IMR-90 (cell line): ENCODE measurements around the gene HBM. TPM values are rescaled to one million over a fixed set of nuclear protein-coding genes. Genes with fewer than 3 reads are reported as not detected.

Experiments
- ATAC-seq: fragments of 200-7000 bp; cut with Tn5 transposase; 2 replicates; pipeline ENCODE4 v1.9.1; 2020; ENCODE audit warnings: low read depth, mild to moderate bottlenecking, moderate library complexity
- BruUV-seq: library from RNA; stranded (reverse); fragments of 400-500 nt; replicated peaks from 2 replicates; lab custom pipeline; 2021; lab: Mats Ljungman, UMichigan
- CTCF ChIA-PET: fragments of 300-600 bp; formaldehyde crosslinking; extraction: SDS; loops from one replicate; lab custom pipeline; 2021; ENCODE audit warnings: antibody characterized with exemption; lab: Yijun Ruan, JAX
- POLR2A ChIA-PET: fragments of 300-600 bp; sonication (Branson Sonifier 250); formaldehyde crosslinking; loops from one replicate; lab custom pipeline; 2022; ENCODE audit warnings: antibody characterized with exemption; ENCODE audit not compliant: unreplicated experiment; lab: Charles Lee
- DNase-seq: peaks from one replicate; pipeline ENCODE4 v3.0.0; 2013
- H2AFZ ChIP-seq: replicated peaks from 2 replicates; pipeline ENCODE3; 2013; ENCODE audit warnings: low read length, mild to moderate bottlenecking; ENCODE audit not compliant: poor library complexity
- H2AK5ac ChIP-seq: 2 replicates; pipeline ENCODE4 v1.6.1; 2013; ENCODE audit warnings: low read depth, low read length, inconsistent platforms
- H2AK9ac ChIP-seq: replicated peaks from 2 replicates; pipeline ENCODE3; 2013; ENCODE audit warnings: mild to moderate bottlenecking, low read depth, low read length, moderate library complexity; ENCODE audit not compliant: poor library complexity
- H2BK120ac ChIP-seq: 2 replicates; pipeline ENCODE4 v1.6.1; 2013; ENCODE audit warnings: low read depth, low read length, inconsistent platforms
- H2BK15ac ChIP-seq: 3 replicates; pipeline ENCODE4 v1.6.1; 2013; ENCODE audit warnings: low read depth, low read length, inconsistent platforms
- H2BK20ac ChIP-seq: 2 replicates; pipeline ENCODE4 v1.6.1; 2013; ENCODE audit warnings: low read depth, mild to moderate bottlenecking, inconsistent platforms, low read length, moderate library complexity
- H2BK5ac ChIP-seq: 2 replicates; pipeline ENCODE4 v1.6.1; 2013; ENCODE audit warnings: mild to moderate bottlenecking, low read depth, low read length, inconsistent platforms; ENCODE audit not compliant: poor library complexity, severe bottlenecking
- H3K14ac ChIP-seq: replicated peaks from 2 replicates; pipeline ENCODE4 v1.6.1; 2013; ENCODE audit warnings: low read depth, low read length, inconsistent platforms
- H3K18ac ChIP-seq: 2 replicates; pipeline ENCODE4 v1.6.1; 2013; ENCODE audit warnings: low read depth, low read length, control low read depth
- H3K23ac ChIP-seq: 2 replicates; pipeline ENCODE4 v1.6.1; 2013; ENCODE audit warnings: low read depth, low read length, inconsistent platforms
- H3K27ac ChIP-seq: 2 replicates; pipeline ENCODE4 v1.5.1; 2013; ENCODE audit warnings: mild to moderate bottlenecking, control low read depth, low read length; ENCODE audit not compliant: insufficient read depth
- H3K27me3 ChIP-seq: 2 replicates; pipeline ENCODE4 v1.6.1; 2013; ENCODE audit warnings: low read length; ENCODE audit not compliant: control insufficient read depth, insufficient read depth
- H3K36me3 ChIP-seq: 2 replicates; pipeline ENCODE4 v1.6.1; 2013; ENCODE audit warnings: low read length, mixed read lengths; ENCODE audit not compliant: control insufficient read depth, insufficient read depth
- H3K4ac ChIP-seq: 2 replicates; pipeline ENCODE4 v1.6.1; 2013; ENCODE audit warnings: low read depth, low read length, inconsistent platforms
- H3K4me1 ChIP-seq: 2 replicates; pipeline ENCODE4 v1.6.1; 2013; ENCODE audit warnings: low read length, mixed read lengths; ENCODE audit not compliant: control insufficient read depth, insufficient read depth
- H3K4me2 ChIP-seq: 2 replicates; pipeline ENCODE4 v1.6.1; 2013; ENCODE audit warnings: low read depth, mild to moderate bottlenecking, control low read depth, low read length, moderate library complexity
- H3K4me3 ChIP-seq: 2 replicates; pipeline ENCODE4 v1.5.1; 2013; ENCODE audit warnings: low read depth, mild to moderate bottlenecking, control low read depth, low read length, moderate library complexity; ENCODE audit not compliant: insufficient read depth
- H3K56ac ChIP-seq: 2 replicates; pipeline ENCODE4 v1.6.1; 2013; ENCODE audit warnings: low read length, inconsistent platforms; ENCODE audit not compliant: insufficient read depth; ENCODE audit errors: extremely low read depth
- H3K79me1 ChIP-seq, 2 experiments: 2 replicates each; pipeline ENCODE4 v1.6.1; 2013; ENCODE audit warnings: low read length in 2 of 2, inconsistent platforms in 1 of 2, low read depth in 1 of 2
- H3K9ac ChIP-seq: 2 replicates; pipeline ENCODE4 v1.6.1; 2013; ENCODE audit warnings: low read depth, low read length, control low read depth
- H3K9me1 ChIP-seq: 2 replicates; pipeline ENCODE4 v1.6.1; 2013; ENCODE audit warnings: low read length, inconsistent platforms; ENCODE audit not compliant: insufficient read depth
- H3K9me3 ChIP-seq: 2 replicates; pipeline ENCODE4 v1.6.1; 2013; ENCODE audit warnings: low read length; ENCODE audit not compliant: control insufficient read depth, insufficient read depth
- H4K20me1 ChIP-seq: 2 replicates; pipeline ENCODE4 v1.6.1; 2013; ENCODE audit warnings: low read length, inconsistent platforms; ENCODE audit not compliant: insufficient read depth
- H4K5ac ChIP-seq: 2 replicates; pipeline ENCODE4 v1.6.1; 2013; ENCODE audit warnings: mild to moderate bottlenecking, low read depth, low read length, control low read depth
- H4K8ac ChIP-seq, 2 experiments: 2 replicates each; pipeline ENCODE4 v1.6.1; 2013; ENCODE audit warnings: low read depth in 2 of 2, low read length in 2 of 2, control low read depth in 1 of 2, inconsistent platforms in 1 of 2
- H4K91ac ChIP-seq: 2 replicates; pipeline ENCODE4 v1.6.1; 2013; ENCODE audit warnings: low read depth, low read length, inconsistent platforms; ENCODE audit not compliant: insufficient read depth
- CEBPB ChIP-seq: IDR thresholded peaks from 2 replicates; pipeline ENCODE4 v1.6.1; 2012; ENCODE audit warnings: low read depth, low read length, improper control_type of control experiment
- CHD1 ChIP-seq: IDR thresholded peaks from 2 replicates; pipeline ENCODE4 v1.6.1; 2012; ENCODE audit warnings: low read depth, low read length, improper control_type of control experiment
- MAFK ChIP-seq: IDR thresholded peaks from 2 replicates; pipeline ENCODE4 v1.6.1; 2012; ENCODE audit warnings: low read depth, low read length, improper control_type of control experiment
- NFE2L2 ChIP-seq: fragments of 150-350 bp; IDR thresholded peaks from 2 replicates; pipeline ENCODE4 v1.6.1; 2016; ENCODE audit warnings: low read depth, mild to moderate bottlenecking, low read length
- POLR2A ChIP-seq: IDR thresholded peaks from 2 replicates; pipeline ENCODE4 v1.6.1; 2012; ENCODE audit warnings: mild to moderate bottlenecking, low read depth, low read length
- RAD21 ChIP-seq: IDR thresholded peaks from 2 replicates; pipeline ENCODE4 v1.6.1; 2012; ENCODE audit warnings: low read length, improper control_type of control experiment
- RCOR1 ChIP-seq: IDR thresholded peaks from 2 replicates; pipeline ENCODE4 v1.6.1; 2012; ENCODE audit warnings: mild to moderate bottlenecking, low read length, improper control_type of control experiment; ENCODE audit not compliant: insufficient replicate concordance
- SMC3 ChIP-seq: fragments of 150-350 bp; IDR thresholded peaks from 2 replicates; pipeline ENCODE4 v1.6.1; 2016; ENCODE audit warnings: low read depth, mild to moderate bottlenecking, antibody characterized with exemption, low read length, moderate library complexity
- WGBS, 2 experiments: methylation state at CpG; one replicate each; pipeline versions ENCODE4 v1.1.5 to v1.1.7; 2013; ENCODE audit warnings: missing lambda C conversion rate in 2 of 2; ENCODE audit not compliant: insufficient read length in 1 of 2; ENCODE audit errors: extremely low coverage in 2 of 2; 5-methylcytosine and 5-hydroxymethylcytosine counted together
- dilution Hi-C: fragments of 300-500 bp; cut with HindIII; formaldehyde crosslinking; loops from one replicate; pipeline ENCODE4 v1.14.3; 2018; ENCODE audit warnings: low sequenced_read_pairs; ENCODE audit not compliant: unreplicated experiment
- in situ Hi-C: fragments of 300-500 bp; cut with MboI; formaldehyde crosslinking; loops from 3 replicates; pipeline ENCODE4 v1.14.3; 2019; ENCODE audit warnings: low sequenced_read_pairs, inconsistent platforms, mixed read lengths
- intact Hi-C: fragments of 100-400 bp; cut with micrococcal nuclease; formaldehyde crosslinking; loops from 2 replicates; pipeline ENCODE4 v1.10.0; 2022
- polyA plus RNA-seq, 3 experiments: library from polyadenylated mRNA; depleted of rRNA; stranded (reverse); fragments of >200 nt; gene quantifications; 2 replicates each; pipeline ENCODE4 v1.2.3, GENCODE V29; 2012; ENCODE audit warnings: low replicate concordance in 1 of 3
- total RNA-seq: library from RNA; depleted of rRNA; stranded (reverse); fragments of >200 nt; gene quantifications from 2 replicates; pipeline ENCODE4 v1.2.3, GENCODE V29; 2012
- TF ChIP-seq, protein P1 (sequence below): fragments of 150-350 bp; IDR thresholded peaks from 2 replicates; pipeline ENCODE4 v1.6.1; 2017; ENCODE audit warnings: mild to moderate bottlenecking, antibody characterized with exemption, low read length, low read depth
- TF ChIP-seq, protein P2 (sequence below): fragments of 150-350 bp; IDR thresholded peaks from 2 replicates; pipeline ENCODE4 v1.6.1; 2016; ENCODE audit warnings: low read depth, mild to moderate bottlenecking, low read length, moderate library complexity, borderline replicate concordance

The HBM gene
- total and polyA plus RNA-seq, 2 of the 4 experiments (the other 2 are of a cell fraction), result not detected

DNA sequence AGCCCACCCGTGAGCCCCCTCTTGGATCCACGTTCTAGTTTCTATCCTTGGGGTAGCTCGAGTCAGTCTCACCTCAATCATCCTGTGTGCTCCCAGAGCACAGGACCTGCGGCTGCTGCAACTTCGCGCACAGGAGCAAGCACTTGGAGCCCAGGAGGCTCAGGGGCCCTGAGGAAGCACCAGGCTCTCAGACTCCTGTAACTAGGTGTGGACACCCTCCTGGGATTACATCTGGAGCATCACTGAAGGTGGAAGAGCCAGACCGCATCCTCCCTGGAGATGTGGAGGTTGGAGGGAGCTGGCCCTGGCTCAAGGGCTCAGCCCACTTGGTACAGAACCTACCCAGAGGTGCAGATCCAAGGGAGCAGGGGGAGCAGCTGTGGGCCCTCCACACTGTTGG is 17.2 kb downstream of the HBM start:
- Histone ChIP-seq H3K27ac (no peak overlapping the region), H3K56ac (no peak overlapping the region), H3K9me1 (no peaks in the 10 kb centered on the region), H4K8ac (no peak overlapping the region), H3K9me3 (no peaks in the 10 kb centered on the region), H3K4me2 (no peak overlapping the region), H3K36me3 (peaks cover 16% of the 10 kb centered on the region), H2BK120ac (no peak overlapping the region), H3K9ac (no peak overlapping the region), H2BK20ac (no peak overlapping the region), H2AK5ac (no peak overlapping the region), H2BK5ac (no peak overlapping the region), H2AK9ac (no peak overlapping the region), H3K4ac (no peak overlapping the region), H3K79me1 (0 out of 4 replicates have a peak, but pooled peaks cover 0 to 8% of the 10 kb centered on the region in 2 experiments), H3K27me3 (peaks cover 16% of the 10 kb centered on the region), H4K20me1 (peaks cover 18% of the 10 kb centered on the region), H3K23ac (no peak overlapping the region), H2AFZ (no peak overlapping the region), H3K18ac (no peak overlapping the region), H4K91ac (no peak overlapping the region), H4K5ac (no peak overlapping the region), H3K14ac (no peak overlapping the region), H2BK15ac (no peak overlapping the region), H3K4me1 (peaks cover 5% of the 10 kb centered on the region; the same call in 1 of the 2 replicates), H3K4me3 (no peak overlapping the region)
- BruUV-seq, result no TSS peak
- TF ChIP-seq, protein P1, sequence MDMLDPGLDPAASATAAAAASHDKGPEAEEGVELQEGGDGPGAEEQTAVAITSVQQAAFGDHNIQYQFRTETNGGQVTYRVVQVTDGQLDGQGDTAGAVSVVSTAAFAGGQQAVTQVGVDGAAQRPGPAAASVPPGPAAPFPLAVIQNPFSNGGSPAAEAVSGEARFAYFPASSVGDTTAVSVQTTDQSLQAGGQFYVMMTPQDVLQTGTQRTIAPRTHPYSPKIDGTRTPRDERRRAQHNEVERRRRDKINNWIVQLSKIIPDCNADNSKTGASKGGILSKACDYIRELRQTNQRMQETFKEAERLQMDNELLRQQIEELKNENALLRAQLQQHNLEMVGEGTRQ, result no peak
- no peak for TF ChIP-seq NFE2L2
- TF ChIP-seq, protein P2, sequence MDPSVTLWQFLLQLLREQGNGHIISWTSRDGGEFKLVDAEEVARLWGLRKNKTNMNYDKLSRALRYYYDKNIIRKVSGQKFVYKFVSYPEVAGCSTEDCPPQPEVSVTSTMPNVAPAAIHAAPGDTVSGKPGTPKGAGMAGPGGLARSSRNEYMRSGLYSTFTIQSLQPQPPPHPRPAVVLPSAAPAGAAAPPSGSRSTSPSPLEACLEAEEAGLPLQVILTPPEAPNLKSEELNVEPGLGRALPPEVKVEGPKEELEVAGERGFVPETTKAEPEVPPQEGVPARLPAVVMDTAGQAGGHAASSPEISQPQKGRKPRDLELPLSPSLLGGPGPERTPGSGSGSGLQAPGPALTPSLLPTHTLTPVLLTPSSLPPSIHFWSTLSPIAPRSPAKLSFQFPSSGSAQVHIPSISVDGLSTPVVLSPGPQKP, result no peak
- TF ChIP-seq SMC3, result no peak
- no peak for TF ChIP-seq RCOR1
- no peak for TF ChIP-seq POLR2A
- TF ChIP-seq MAFK, result no peak
- TF ChIP-seq RAD21, result no peak
- no peak for TF ChIP-seq CHD1
- no peak for TF ChIP-seq CEBPB
- intact Hi-C loops (loop anchor here (5.0 kb wide), 1 partner anchor 46 kb away; the partner anchor contains the start of gene NPRL3), dilution Hi-C loops (no loop called here), in situ Hi-C loops (loop anchor here (5.0 kb wide), 1 partner anchor 76 kb away; no protein-coding TSS in a partner anchor)
- POLR2A ChIA-PET, result no interaction called here
- ATAC-seq (no peak), DNase-seq (no peak)
- CTCF ChIA-PET, result no interaction called here
- WGBS, 2 experiments, result 83% methylated on average over 3 of the region's 7 CpGs; no CpG with 5 or more reads in 1 of the 2 experiments
